IMR-90 (cell line): ENCODE measurements around the gene NDUFB4. TPM values are rescaled to one million over a fixed set of nuclear protein-coding genes. Genes with fewer than 3 reads are reported as not detected.

Source experiments
- ATAC-seq: fragments of 200-7000 bp; cut with Tn5 transposase; 2 replicates; pipeline ENCODE4 v1.9.1; 2020; ENCODE audit warnings: low read depth, mild to moderate bottlenecking, moderate library complexity
- BruUV-seq: library from RNA; stranded (reverse); fragments of 400-500 nt; replicated peaks from 2 replicates; lab custom pipeline; 2021; lab: Mats Ljungman, UMichigan
- CTCF ChIA-PET: fragments of 300-600 bp; formaldehyde crosslinking; extraction: SDS; loops from one replicate; lab custom pipeline; 2021; ENCODE audit warnings: antibody characterized with exemption; lab: Yijun Ruan, JAX
- POLR2A ChIA-PET: fragments of 300-600 bp; sonication (Branson Sonifier 250); formaldehyde crosslinking; loops from one replicate; lab custom pipeline; 2022; ENCODE audit warnings: antibody characterized with exemption; ENCODE audit not compliant: unreplicated experiment; lab: Charles Lee
- DNase-seq: peaks from one replicate; pipeline ENCODE4 v3.0.0; 2013
- H2AFZ ChIP-seq: replicated peaks from 2 replicates; pipeline ENCODE3; 2013; ENCODE audit warnings: low read length, mild to moderate bottlenecking; ENCODE audit not compliant: poor library complexity
- H2AK5ac ChIP-seq: 2 replicates; pipeline ENCODE4 v1.6.1; 2013; ENCODE audit warnings: low read depth, low read length, inconsistent platforms
- H2AK9ac ChIP-seq: replicated peaks from 2 replicates; pipeline ENCODE3; 2013; ENCODE audit warnings: mild to moderate bottlenecking, low read depth, low read length, moderate library complexity; ENCODE audit not compliant: poor library complexity
- H2BK120ac ChIP-seq: 2 replicates; pipeline ENCODE4 v1.6.1; 2013; ENCODE audit warnings: low read depth, low read length, inconsistent platforms
- H2BK15ac ChIP-seq: 3 replicates; pipeline ENCODE4 v1.6.1; 2013; ENCODE audit warnings: low read depth, low read length, inconsistent platforms
- H2BK20ac ChIP-seq: 2 replicates; pipeline ENCODE4 v1.6.1; 2013; ENCODE audit warnings: low read depth, mild to moderate bottlenecking, inconsistent platforms, low read length, moderate library complexity
- H2BK5ac ChIP-seq: 2 replicates; pipeline ENCODE4 v1.6.1; 2013; ENCODE audit warnings: mild to moderate bottlenecking, low read depth, low read length, inconsistent platforms; ENCODE audit not compliant: poor library complexity, severe bottlenecking
- H3K14ac ChIP-seq: replicated peaks from 2 replicates; pipeline ENCODE4 v1.6.1; 2013; ENCODE audit warnings: low read depth, low read length, inconsistent platforms
- H3K18ac ChIP-seq: 2 replicates; pipeline ENCODE4 v1.6.1; 2013; ENCODE audit warnings: low read depth, low read length, control low read depth
- H3K23ac ChIP-seq: 2 replicates; pipeline ENCODE4 v1.6.1; 2013; ENCODE audit warnings: low read depth, low read length, inconsistent platforms
- H3K27ac ChIP-seq: 2 replicates; pipeline ENCODE4 v1.5.1; 2013; ENCODE audit warnings: mild to moderate bottlenecking, control low read depth, low read length; ENCODE audit not compliant: insufficient read depth
- H3K27me3 ChIP-seq: 2 replicates; pipeline ENCODE4 v1.6.1; 2013; ENCODE audit warnings: low read length; ENCODE audit not compliant: control insufficient read depth, insufficient read depth
- H3K36me3 ChIP-seq: 2 replicates; pipeline ENCODE4 v1.6.1; 2013; ENCODE audit warnings: low read length, mixed read lengths; ENCODE audit not compliant: control insufficient read depth, insufficient read depth
- H3K4ac ChIP-seq: 2 replicates; pipeline ENCODE4 v1.6.1; 2013; ENCODE audit warnings: low read depth, low read length, inconsistent platforms
- H3K4me1 ChIP-seq: 2 replicates; pipeline ENCODE4 v1.6.1; 2013; ENCODE audit warnings: low read length, mixed read lengths; ENCODE audit not compliant: control insufficient read depth, insufficient read depth
- H3K4me2 ChIP-seq: 2 replicates; pipeline ENCODE4 v1.6.1; 2013; ENCODE audit warnings: low read depth, mild to moderate bottlenecking, control low read depth, low read length, moderate library complexity
- H3K4me3 ChIP-seq: 2 replicates; pipeline ENCODE4 v1.5.1; 2013; ENCODE audit warnings: low read depth, mild to moderate bottlenecking, control low read depth, low read length, moderate library complexity; ENCODE audit not compliant: insufficient read depth
- H3K56ac ChIP-seq: 2 replicates; pipeline ENCODE4 v1.6.1; 2013; ENCODE audit warnings: low read length, inconsistent platforms; ENCODE audit not compliant: insufficient read depth; ENCODE audit errors: extremely low read depth
- H3K79me1 ChIP-seq, 2 experiments: 2 replicates each; pipeline ENCODE4 v1.6.1; 2013; ENCODE audit warnings: low read length in 2 of 2, inconsistent platforms in 1 of 2, low read depth in 1 of 2
- H3K9ac ChIP-seq: 2 replicates; pipeline ENCODE4 v1.6.1; 2013; ENCODE audit warnings: low read depth, low read length, control low read depth
- H3K9me1 ChIP-seq: 2 replicates; pipeline ENCODE4 v1.6.1; 2013; ENCODE audit warnings: low read length, inconsistent platforms; ENCODE audit not compliant: insufficient read depth
- H3K9me3 ChIP-seq: 2 replicates; pipeline ENCODE4 v1.6.1; 2013; ENCODE audit warnings: low read length; ENCODE audit not compliant: control insufficient read depth, insufficient read depth
- H4K20me1 ChIP-seq: 2 replicates; pipeline ENCODE4 v1.6.1; 2013; ENCODE audit warnings: low read length, inconsistent platforms; ENCODE audit not compliant: insufficient read depth
- H4K5ac ChIP-seq: 2 replicates; pipeline ENCODE4 v1.6.1; 2013; ENCODE audit warnings: mild to moderate bottlenecking, low read depth, low read length, control low read depth
- H4K8ac ChIP-seq, 2 experiments: 2 replicates each; pipeline ENCODE4 v1.6.1; 2013; ENCODE audit warnings: low read depth in 2 of 2, low read length in 2 of 2, control low read depth in 1 of 2, inconsistent platforms in 1 of 2
- H4K91ac ChIP-seq: 2 replicates; pipeline ENCODE4 v1.6.1; 2013; ENCODE audit warnings: low read depth, low read length, inconsistent platforms; ENCODE audit not compliant: insufficient read depth
- BHLHE40 ChIP-seq: fragments of 150-350 bp; IDR thresholded peaks from 2 replicates; pipeline ENCODE4 v1.6.1; 2016; ENCODE audit warnings: mild to moderate bottlenecking, low read depth, low read length
- CEBPB ChIP-seq: IDR thresholded peaks from 2 replicates; pipeline ENCODE4 v1.6.1; 2012; ENCODE audit warnings: low read depth, low read length, improper control_type of control experiment
- CHD1 ChIP-seq: IDR thresholded peaks from 2 replicates; pipeline ENCODE4 v1.6.1; 2012; ENCODE audit warnings: low read depth, low read length, improper control_type of control experiment
- FOS ChIP-seq: fragments of 150-350 bp; IDR thresholded peaks from 2 replicates; pipeline ENCODE4 v1.6.1; 2016; ENCODE audit warnings: low read depth, low read length
- MAFK ChIP-seq: IDR thresholded peaks from 2 replicates; pipeline ENCODE4 v1.6.1; 2012; ENCODE audit warnings: low read depth, low read length, improper control_type of control experiment
- MAZ ChIP-seq: IDR thresholded peaks from 2 replicates; pipeline ENCODE4 v1.6.1; 2012; ENCODE audit warnings: low read depth, mild to moderate bottlenecking, low read length, improper control_type of control experiment, moderate library complexity, borderline replicate concordance
- MXI1 ChIP-seq: IDR thresholded peaks from 2 replicates; pipeline ENCODE4 v1.6.1; 2012; ENCODE audit warnings: low read depth, mild to moderate bottlenecking, low read length, moderate library complexity, borderline replicate concordance
- NFE2L2 ChIP-seq: fragments of 150-350 bp; IDR thresholded peaks from 2 replicates; pipeline ENCODE4 v1.6.1; 2016; ENCODE audit warnings: low read depth, mild to moderate bottlenecking, low read length
- RAD21 ChIP-seq: IDR thresholded peaks from 2 replicates; pipeline ENCODE4 v1.6.1; 2012; ENCODE audit warnings: low read length, improper control_type of control experiment
- RCOR1 ChIP-seq: IDR thresholded peaks from 2 replicates; pipeline ENCODE4 v1.6.1; 2012; ENCODE audit warnings: mild to moderate bottlenecking, low read length, improper control_type of control experiment; ENCODE audit not compliant: insufficient replicate concordance
- RFX5 ChIP-seq: IDR thresholded peaks from 2 replicates; pipeline ENCODE4 v1.8.0; 2012; ENCODE audit warnings: low read depth, mild to moderate bottlenecking, low read length, moderate library complexity
- SMC3 ChIP-seq: fragments of 150-350 bp; IDR thresholded peaks from 2 replicates; pipeline ENCODE4 v1.6.1; 2016; ENCODE audit warnings: low read depth, mild to moderate bottlenecking, antibody characterized with exemption, low read length, moderate library complexity
- WGBS, 2 experiments: methylation state at CpG; one replicate each; pipeline versions ENCODE4 v1.1.5 to v1.1.7; 2013; ENCODE audit warnings: missing lambda C conversion rate in 2 of 2; ENCODE audit not compliant: insufficient read length in 1 of 2; ENCODE audit errors: extremely low coverage in 2 of 2; 5-methylcytosine and 5-hydroxymethylcytosine counted together
- dilution Hi-C: fragments of 300-500 bp; cut with HindIII; formaldehyde crosslinking; loops from one replicate; pipeline ENCODE4 v1.14.3; 2018; ENCODE audit warnings: low sequenced_read_pairs; ENCODE audit not compliant: unreplicated experiment
- in situ Hi-C: fragments of 300-500 bp; cut with MboI; formaldehyde crosslinking; loops from 3 replicates; pipeline ENCODE4 v1.14.3; 2019; ENCODE audit warnings: low sequenced_read_pairs, inconsistent platforms, mixed read lengths
- intact Hi-C: fragments of 100-400 bp; cut with micrococcal nuclease; formaldehyde crosslinking; loops from 2 replicates; pipeline ENCODE4 v1.10.0; 2022
- polyA plus RNA-seq, 3 experiments: library from polyadenylated mRNA; depleted of rRNA; stranded (reverse); fragments of >200 nt; gene quantifications; 2 replicates each; pipeline ENCODE4 v1.2.3, GENCODE V29; 2012; ENCODE audit warnings: low replicate concordance in 1 of 3
- total RNA-seq: library from RNA; depleted of rRNA; stranded (reverse); fragments of >200 nt; gene quantifications from 2 replicates; pipeline ENCODE4 v1.2.3, GENCODE V29; 2012
- TF ChIP-seq, protein P1 (sequence below): fragments of 150-350 bp; IDR thresholded peaks from 2 replicates; pipeline ENCODE4 v1.6.1; 2017; ENCODE audit warnings: mild to moderate bottlenecking, antibody characterized with exemption, low read length, low read depth
- TF ChIP-seq, protein P2 (sequence below): conservative IDR thresholded peaks from 2 replicates; pipeline ENCODE4 v1.5.1; 2012; ENCODE audit warnings: mild to moderate bottlenecking, low read depth, low read length, improper control_type of control experiment

NDUFB4 gene
- total and polyA plus RNA-seq, 2 of the 4 experiments (the other 2 are of a cell fraction), result 53.9 to 278 TPM

DNA sequence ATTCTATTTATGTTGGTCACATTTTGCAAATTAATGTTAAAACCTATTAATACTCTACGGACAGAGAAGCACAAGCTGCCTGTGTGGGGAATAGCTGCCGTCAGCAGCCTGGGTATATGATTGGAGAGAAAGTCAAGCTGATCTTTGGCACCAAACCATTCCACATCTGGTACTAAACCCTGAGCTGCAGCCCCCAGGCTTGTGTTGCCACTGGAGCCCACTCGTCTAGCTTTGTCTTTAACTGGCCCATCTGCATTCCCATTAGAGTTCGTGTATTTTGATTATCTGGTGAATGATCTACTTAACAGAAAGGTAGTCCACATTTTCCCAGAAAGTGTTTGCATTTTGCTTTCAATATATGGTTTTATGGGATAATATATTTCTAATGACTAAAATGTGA is 5.4 kb downstream of the NDUFB4 start:
- Histone ChIP-seq H3K4ac (no peak overlapping the region), H3K56ac (no peak overlapping the region), H3K27ac (no peak overlapping the region), H4K5ac (no peak overlapping the region), H3K4me2 (no peak overlapping the region), H3K14ac (no peak overlapping the region), H3K23ac (no peak overlapping the region), H3K9me1 (peaks cover 6% of the 10 kb centered on the region; the same call in 1 of the 2 replicates), H2BK15ac (no peak overlapping the region), H3K27me3 (no peaks in the 10 kb centered on the region), H3K36me3 (peaks cover 16% of the 10 kb centered on the region), H2BK5ac (no peak overlapping the region), H3K79me1 (peaks cover 14 to 27% of the 10 kb centered on the region in 2 experiments), H3K4me1 (no peaks in the 10 kb centered on the region), H4K20me1 (peaks cover 3% of the 10 kb centered on the region; the same call in 1 of the 2 replicates), H2AK9ac (no peak overlapping the region), H2BK20ac (no peak overlapping the region), H3K18ac (no peak overlapping the region), H3K4me3 (no peak overlapping the region), H4K8ac (no peak overlapping the region), H3K9ac (no peak overlapping the region), H2AK5ac (no peak overlapping the region), H2AFZ (no peak overlapping the region), H2BK120ac (no peak overlapping the region), H3K9me3 (no peaks in the 10 kb centered on the region), H4K91ac (no peak overlapping the region)
- BruUV-seq, result no TSS peak
- intact Hi-C loops (no loop called here), in situ Hi-C loops (no loop called here), dilution Hi-C loops (no loop called here)
- TF ChIP-seq RCOR1, result no peak
- TF ChIP-seq MXI1, result no peak
- no peak for TF ChIP-seq NFE2L2
- TF ChIP-seq SMC3, result no peak
- no peak for TF ChIP-seq RFX5
- no peak for TF ChIP-seq CHD1
- TF ChIP-seq RAD21, result no peak
- no peak for TF ChIP-seq FOS
- TF ChIP-seq, protein P1, sequence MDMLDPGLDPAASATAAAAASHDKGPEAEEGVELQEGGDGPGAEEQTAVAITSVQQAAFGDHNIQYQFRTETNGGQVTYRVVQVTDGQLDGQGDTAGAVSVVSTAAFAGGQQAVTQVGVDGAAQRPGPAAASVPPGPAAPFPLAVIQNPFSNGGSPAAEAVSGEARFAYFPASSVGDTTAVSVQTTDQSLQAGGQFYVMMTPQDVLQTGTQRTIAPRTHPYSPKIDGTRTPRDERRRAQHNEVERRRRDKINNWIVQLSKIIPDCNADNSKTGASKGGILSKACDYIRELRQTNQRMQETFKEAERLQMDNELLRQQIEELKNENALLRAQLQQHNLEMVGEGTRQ, result no peak
- TF ChIP-seq MAFK, result no peak
- no peak for TF ChIP-seq CEBPB
- no peak for TF ChIP-seq MAZ
- TF ChIP-seq BHLHE40, result no peak
- TF ChIP-seq, protein P2, sequence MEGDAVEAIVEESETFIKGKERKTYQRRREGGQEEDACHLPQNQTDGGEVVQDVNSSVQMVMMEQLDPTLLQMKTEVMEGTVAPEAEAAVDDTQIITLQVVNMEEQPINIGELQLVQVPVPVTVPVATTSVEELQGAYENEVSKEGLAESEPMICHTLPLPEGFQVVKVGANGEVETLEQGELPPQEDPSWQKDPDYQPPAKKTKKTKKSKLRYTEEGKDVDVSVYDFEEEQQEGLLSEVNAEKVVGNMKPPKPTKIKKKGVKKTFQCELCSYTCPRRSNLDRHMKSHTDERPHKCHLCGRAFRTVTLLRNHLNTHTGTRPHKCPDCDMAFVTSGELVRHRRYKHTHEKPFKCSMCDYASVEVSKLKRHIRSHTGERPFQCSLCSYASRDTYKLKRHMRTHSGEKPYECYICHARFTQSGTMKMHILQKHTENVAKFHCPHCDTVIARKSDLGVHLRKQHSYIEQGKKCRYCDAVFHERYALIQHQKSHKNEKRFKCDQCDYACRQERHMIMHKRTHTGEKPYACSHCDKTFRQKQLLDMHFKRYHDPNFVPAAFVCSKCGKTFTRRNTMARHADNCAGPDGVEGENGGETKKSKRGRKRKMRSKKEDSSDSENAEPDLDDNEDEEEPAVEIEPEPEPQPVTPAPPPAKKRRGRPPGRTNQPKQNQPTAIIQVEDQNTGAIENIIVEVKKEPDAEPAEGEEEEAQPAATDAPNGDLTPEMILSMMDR, result no peak
- DNase-seq (no peak), ATAC-seq (no peak)
- WGBS, 2 experiments, result no CpG with 5 or more reads among the region's 4 CpGs
- CTCF ChIA-PET, result no interaction called here
- POLR2A ChIA-PET, result no interaction called here
